Suppressor macrophage treated with lipopolysaccharide for 1 hour (primary cell): ENCODE results near the gene ASZ1.

Experiments used
- DNase-seq, 3 donors: peaks; one replicate each; pipeline ENCODE4 v3.0.0-alpha.2; 2020 to 2022

The ASZ1 gene

GRCh38 chr7:117333168-117333567, 94.1 kb downstream of the ASZ1 start:
- DNase-seq: no peak

GRCh38 chr7:117332031-117332430, 95.3 kb downstream of the ASZ1 start:
- DNase-seq: no peak

DNA sequence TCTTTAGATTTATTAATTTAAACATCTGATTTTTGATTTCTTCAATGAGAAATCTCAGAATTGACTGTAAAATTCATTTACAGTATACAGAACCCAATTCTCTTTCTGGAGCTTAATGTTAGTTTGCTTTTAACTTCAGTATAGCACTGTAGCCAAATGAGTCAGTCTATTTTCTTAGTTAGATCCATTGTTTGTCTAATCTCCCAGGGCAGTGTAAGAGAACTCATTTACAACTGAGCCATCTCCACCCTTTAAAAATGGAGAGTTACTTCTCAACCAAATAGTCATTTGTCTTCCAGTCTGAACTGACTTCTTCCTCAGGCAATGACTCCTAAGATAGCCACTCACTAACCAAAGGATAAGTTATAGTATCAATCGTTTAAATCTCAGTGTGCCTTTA, 101.5 kb downstream of the ASZ1 start:
- DNase-seq: no peak

GRCh38 chr7:117324960-117325359, 102.3 kb downstream of the ASZ1 start:
- DNase-seq: no peak

GRCh38 chr7:117323851-117324711, 103.2 kb downstream of the ASZ1 start:
- no peak for DNase-seq

DNA sequence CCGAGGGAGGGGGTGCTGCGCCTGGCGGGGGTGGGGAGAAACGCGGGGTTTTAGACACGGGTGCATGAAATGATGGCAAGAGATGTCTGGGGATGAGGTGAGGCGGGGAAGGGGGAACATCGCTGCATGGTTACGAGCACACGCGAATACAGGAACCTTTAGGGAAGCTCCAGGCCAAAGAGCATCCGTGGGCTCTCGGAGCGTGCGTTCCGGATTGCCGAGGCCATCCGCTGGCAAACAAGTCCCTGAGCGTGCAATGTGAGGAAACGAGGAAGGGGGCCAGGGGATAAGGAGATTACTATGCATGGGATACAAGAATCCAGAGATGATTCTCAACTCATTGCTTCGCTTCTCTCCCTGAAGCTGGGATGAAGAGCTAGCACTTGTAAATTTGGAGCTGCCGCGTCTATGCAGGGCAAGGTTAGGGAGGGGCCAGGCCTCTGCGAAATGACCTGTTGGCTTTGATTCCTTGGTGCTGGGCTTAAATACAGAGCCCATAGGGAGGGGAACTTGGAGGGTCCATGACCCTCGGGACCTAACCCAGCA, 103.9 kb downstream of the ASZ1 start:
- DNase-seq: no peak

DNA sequence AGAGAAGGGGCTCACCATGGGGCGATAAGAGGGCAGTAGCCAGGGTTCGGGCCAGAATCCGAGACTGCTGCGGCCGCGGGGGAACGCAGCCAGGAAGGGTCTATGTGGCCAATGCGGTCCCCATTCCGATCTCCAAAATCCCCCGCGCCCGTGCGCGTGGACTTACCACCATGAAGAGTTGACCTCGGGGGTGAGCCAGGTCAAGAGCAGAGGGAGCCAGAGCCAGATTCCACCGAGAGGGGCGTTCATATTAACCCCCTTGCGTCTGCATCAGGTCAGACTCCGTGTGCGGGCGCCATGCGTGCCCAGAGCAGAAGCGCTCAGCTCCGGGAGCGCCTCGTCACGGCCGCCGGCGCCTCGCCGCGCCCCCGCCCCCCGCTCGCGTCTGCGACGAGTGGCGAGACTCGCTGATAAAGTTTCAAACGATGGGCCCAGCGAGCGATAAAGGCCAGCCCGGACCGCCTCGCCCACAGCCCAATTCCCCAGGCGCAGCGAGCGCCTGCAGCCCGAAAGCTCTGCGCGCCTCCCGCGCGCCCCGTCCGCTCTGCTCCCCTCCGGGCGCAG, 104.5 kb downstream of the ASZ1 start, which contains the start of gene WNT2:
WNT2 (minus strand) TSS at position 318 of the 564 bp plus-strand sequence; CDS start at position 249, 69 bp downstream.
- DNase-seq: no peak

GRCh38 chr7:117320523-117320922, 106.8 kb downstream of the ASZ1 start:
- DNase-seq: no peak

DNA sequence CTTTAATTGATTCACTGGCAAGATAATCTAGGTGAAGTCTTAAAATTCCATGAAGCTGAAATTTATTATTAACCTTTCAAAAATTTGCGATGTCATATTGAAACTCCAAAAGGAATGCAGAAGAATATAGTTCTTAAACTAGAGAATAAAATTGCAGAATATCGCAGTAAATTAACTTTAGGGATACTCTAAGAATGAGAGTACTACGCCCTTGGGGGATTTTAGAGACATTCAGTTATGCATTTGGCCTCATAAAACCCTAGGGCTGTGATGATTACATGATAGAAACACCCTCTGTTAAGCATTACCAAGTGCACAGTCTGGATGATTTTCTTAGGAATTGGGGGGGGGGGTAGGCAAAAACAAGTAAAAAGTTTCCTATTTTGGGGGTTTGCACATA, 108.1 kb downstream of the ASZ1 start:
- DNase-seq: no peak

DNA sequence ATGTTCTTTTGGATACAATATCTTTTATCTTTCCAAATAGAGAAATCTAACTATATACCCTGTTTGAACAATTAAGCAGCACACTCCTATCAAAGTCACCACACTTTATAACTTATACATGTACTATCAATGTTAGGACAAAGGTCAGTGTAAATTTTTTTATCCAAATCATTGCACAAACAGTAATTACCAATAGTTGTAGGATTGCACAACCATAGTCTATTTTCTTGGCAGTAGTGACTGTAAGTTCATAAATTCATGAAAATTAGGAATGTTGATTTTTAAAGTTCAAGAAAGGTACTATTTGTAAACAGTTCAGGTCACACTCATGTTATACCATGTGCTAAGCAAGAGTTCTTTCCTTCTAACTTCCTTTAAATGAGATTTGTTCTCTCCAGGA, 113.7 kb downstream of the ASZ1 start:
- DNase-seq: no peak
